Panc1 (cell line): ENCODE results near the gene KATNAL1. TPM values are rescaled to one million over a fixed set of nuclear protein-coding genes. Genes with fewer than 3 reads are reported as not detected.

Experiments used
- ATAC-seq: fragments of 200-7000 bp; cut with Tn5 transposase; 2 replicates; pipeline ENCODE4 v1.9.1; 2020; ENCODE audit warnings: mild to moderate bottlenecking, moderate library complexity
- BruUV-seq: library from RNA; stranded (reverse); fragments of 400-500 nt; replicated peaks from 2 replicates; lab custom pipeline; 2021; lab: Mats Ljungman, UMichigan
- CTCF ChIA-PET: fragments of 300-600 bp; sonication (Branson Sonifier 250); formaldehyde crosslinking; loops from one replicate; lab custom pipeline; 2022; ENCODE audit warnings: antibody characterized with exemption; lab: Charles Lee
- POLR2A ChIA-PET: fragments of 300-600 bp; sonication (Branson Sonifier 250); formaldehyde crosslinking; loops from one replicate; lab custom pipeline; 2022; ENCODE audit warnings: antibody characterized with exemption; lab: Charles Lee
- DNase-seq: peaks from one replicate; pipeline ENCODE4 v3.0.0-alpha.2; 2010; ENCODE audit warnings: low read depth, low spot score
- H3K27ac ChIP-seq: 2 replicates; pipeline ENCODE4 v1.5.1; 2011; ENCODE audit warnings: mild to moderate bottlenecking, low read length, inconsistent platforms
- H3K27me3 ChIP-seq: fragments of 200-500 bp; sonication (Bioruptor generic); 2 replicates; pipeline ENCODE4 v1.6.0; 2014; ENCODE audit warnings: low read length, inconsistent platforms; ENCODE audit not compliant: control insufficient read depth, insufficient read depth
- H3K36me3 ChIP-seq: fragments of 200-500 bp; sonication (Bioruptor generic); 2 replicates; pipeline ENCODE4 v1.5.1; 2014; ENCODE audit warnings: inconsistent platforms, mild to moderate bottlenecking, low read length, moderate library complexity; ENCODE audit not compliant: control insufficient read depth, insufficient read depth
- H3K4me1 ChIP-seq: 2 replicates; pipeline ENCODE4 v1.5.1; 2011; ENCODE audit warnings: inconsistent platforms, mild to moderate bottlenecking, low read length, moderate library complexity; ENCODE audit not compliant: control insufficient read depth, insufficient read depth
- H3K4me3 ChIP-seq, 2 experiments: 2 replicates each; pipeline ENCODE4 v1.5.1; 2011 to 2012; ENCODE audit warnings: low read depth in 2 of 2, low read length in 2 of 2, mild to moderate bottlenecking in 2 of 2, inconsistent platforms in 1 of 2, moderate library complexity in 1 of 2
- H3K9me3 ChIP-seq: fragments of 200-500 bp; sonication (Bioruptor generic); 2 replicates; pipeline ENCODE4 v1.5.1; 2014; ENCODE audit warnings: low read depth, mild to moderate bottlenecking, inconsistent platforms, low read length, moderate library complexity; ENCODE audit not compliant: control insufficient read depth, insufficient read depth
- POLR2AphosphoS5 ChIP-seq: IDR thresholded peaks from 2 replicates; pipeline ENCODE4 v1.6.1; 2012; ENCODE audit warnings: mild to moderate bottlenecking, low read depth, low read length, moderate library complexity
- REST ChIP-seq, 2 experiments: IDR thresholded peaks; 2 replicates each; pipeline ENCODE4 v1.6.1; 2011 to 2012; ENCODE audit warnings: low read depth in 2 of 2, control low read depth in 1 of 2, low read length in 1 of 2, mild to moderate bottlenecking in 1 of 2, moderate library complexity in 1 of 2; ENCODE audit not compliant: insufficient read depth in 1 of 2
- SIN3A ChIP-seq: IDR thresholded peaks from 2 replicates; pipeline ENCODE4 v1.6.1; 2012; ENCODE audit warnings: low read depth, mild to moderate bottlenecking, low read length, moderate library complexity, borderline replicate concordance; ENCODE audit not compliant: insufficient read depth
- TCF7L2 ChIP-seq: IDR thresholded peaks from 2 replicates; pipeline ENCODE4 v1.6.1; 2011; ENCODE audit warnings: mild to moderate bottlenecking, low read depth, low read length, inconsistent platforms
- in situ Hi-C: cut with HindIII; loops from 2 replicates; pipeline ENCODE4 v1.10.0; 2016; ENCODE audit warnings: low sequenced_read_pairs, low pct_unique_long_range_greater_than_20kb
- intact Hi-C: fragments of 100-400 bp; cut with micrococcal nuclease; formaldehyde crosslinking; loops from one replicate; pipeline ENCODE4 v1.10.0; 2022; ENCODE audit not compliant: unreplicated experiment
- total RNA-seq: library from RNA; stranded (reverse); gene quantifications from one replicate; pipeline ENCODE4 v1.2.1, GENCODE V29; 2021; ENCODE audit not compliant: unreplicated experiment
- TF ChIP-seq, protein P1 (sequence below): fragments of 450-650 bp; IDR thresholded peaks from 2 replicates; pipeline ENCODE4 v1.5.1; 2017; ENCODE audit warnings: mild to moderate bottlenecking

KATNAL1 gene
- total RNA-seq, 1 experiment from 2014 or later: 34.3 TPM

- no peak overlapping the region for H3K27ac ChIP-seq
- no peaks in the 10 kb centered on the region for H3K4me1 ChIP-seq
- in situ Hi-C loops: no loop called here
- intact Hi-C loops: no loop called here
- no peaks in the 10 kb centered on the region for H3K36me3 ChIP-seq
- no peaks in the 10 kb centered on the region for H3K27me3 ChIP-seq
- no TSS peak for BruUV-seq
- CTCF ChIA-PET: no interaction called here
- ATAC-seq: no peak
- no peak overlapping the region for H3K4me3 ChIP-seq
- no peak for DNase-seq
- TF ChIP-seq REST (IDR thresholded peaks at IDR 0.05; ENCODE audit: insufficient read depth in 1 of 2, low read depth in 2 of 2, low read length in 1 of 2): no peak
- TF ChIP-seq SIN3A: no peak
- TF ChIP-seq POLR2AphosphoS5: no peak
- no peaks in the 10 kb centered on the region for H3K9me3 ChIP-seq
- POLR2A ChIA-PET: no interaction called here
These were observed 142.3 kb downstream of the KATNAL1 start for GRCh38 chr13:30165071-30165470.

DNA sequence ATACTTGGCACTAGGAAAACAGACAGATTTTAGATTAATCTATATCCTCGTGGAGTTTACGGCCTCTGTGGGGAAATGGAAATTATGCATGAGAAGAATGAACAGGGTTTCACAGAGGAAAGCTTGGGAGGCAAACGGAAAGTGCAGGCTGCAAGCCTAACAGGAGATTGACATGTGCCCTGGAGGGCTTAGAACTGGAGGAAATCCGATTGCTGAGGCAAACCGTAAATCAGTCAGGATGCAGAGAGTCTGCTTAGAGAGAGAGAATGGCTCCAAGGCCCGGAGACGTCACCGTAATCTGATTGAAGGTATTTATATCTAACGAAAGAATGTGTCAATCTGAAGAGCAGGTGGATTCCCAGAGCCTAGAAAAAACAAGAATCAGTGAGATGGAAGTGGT is 143.2 kb downstream of the KATNAL1 start:
- ChIA-PET POLR2A (no interaction called here), CTCF (no interaction called here)
- H3K27ac ChIP-seq: no peak overlapping the region
- in situ Hi-C loops: no loop called here
- H3K9me3 ChIP-seq: no peaks in the 10 kb centered on the region
- no peaks in the 10 kb centered on the region for H3K4me1 ChIP-seq
- BruUV-seq: no TSS peak
- no peak for DNase-seq
- TF ChIP-seq, protein P1, sequence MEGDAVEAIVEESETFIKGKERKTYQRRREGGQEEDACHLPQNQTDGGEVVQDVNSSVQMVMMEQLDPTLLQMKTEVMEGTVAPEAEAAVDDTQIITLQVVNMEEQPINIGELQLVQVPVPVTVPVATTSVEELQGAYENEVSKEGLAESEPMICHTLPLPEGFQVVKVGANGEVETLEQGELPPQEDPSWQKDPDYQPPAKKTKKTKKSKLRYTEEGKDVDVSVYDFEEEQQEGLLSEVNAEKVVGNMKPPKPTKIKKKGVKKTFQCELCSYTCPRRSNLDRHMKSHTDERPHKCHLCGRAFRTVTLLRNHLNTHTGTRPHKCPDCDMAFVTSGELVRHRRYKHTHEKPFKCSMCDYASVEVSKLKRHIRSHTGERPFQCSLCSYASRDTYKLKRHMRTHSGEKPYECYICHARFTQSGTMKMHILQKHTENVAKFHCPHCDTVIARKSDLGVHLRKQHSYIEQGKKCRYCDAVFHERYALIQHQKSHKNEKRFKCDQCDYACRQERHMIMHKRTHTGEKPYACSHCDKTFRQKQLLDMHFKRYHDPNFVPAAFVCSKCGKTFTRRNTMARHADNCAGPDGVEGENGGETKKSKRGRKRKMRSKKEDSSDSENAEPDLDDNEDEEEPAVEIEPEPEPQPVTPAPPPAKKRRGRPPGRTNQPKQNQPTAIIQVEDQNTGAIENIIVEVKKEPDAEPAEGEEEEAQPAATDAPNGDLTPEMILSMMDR: no peak
- TF ChIP-seq TCF7L2: no peak
- TF ChIP-seq POLR2AphosphoS5: no peak
- TF ChIP-seq SIN3A: no peak
- TF ChIP-seq REST (IDR thresholded peaks at IDR 0.05; ENCODE audit: insufficient read depth in 1 of 2, low read depth in 2 of 2, low read length in 1 of 2): no peak
- no peak for ATAC-seq
- H3K36me3 ChIP-seq: no peaks in the 10 kb centered on the region
- no peak overlapping the region for H3K4me3 ChIP-seq
- H3K27me3 ChIP-seq: no peaks in the 10 kb centered on the region
- intact Hi-C loops: no loop called here
